Prostate gland (tissue), 2 donors: ENCODE measurements around the gene LRRC8B.

ENCODE experiments used
- CTCF ChIP-seq, 4 experiments: fragments of 200-600 bp in 2 of 4; fragments of 450-650 bp in 2 of 4; sonication (generic) in 2 of 4; IDR thresholded peaks; 1 replicate in 3 of 4; 2 replicates in 1 of 4; pipeline ENCODE4 v1.5.1; 2016 to 2019; ENCODE audit warnings: antibody characterized with exemption in 4 of 4, mild to moderate bottlenecking in 2 of 4, moderate library complexity in 2 of 4
- POLR2A ChIP-seq: fragments of 450-650 bp; IDR thresholded peaks from one replicate; pipeline ENCODE4 v1.6.1; 2016; ENCODE audit warnings: antibody characterized with exemption, mild to moderate bottlenecking
- POLR2AphosphoS5 ChIP-seq: sonication (generic); formaldehyde crosslinking; IDR thresholded peaks from one replicate; pipeline ENCODE4 v1.6.1; 2017; ENCODE audit warnings: antibody characterized with exemption

- no peak for TF ChIP-seq POLR2A
- TF ChIP-seq CTCF (IDR thresholded peaks at IDR 0.05), result no peak
- TF ChIP-seq POLR2AphosphoS5, result no peak
Measured at GRCh38 chr1:89563957-89564604, 39.5 kb downstream of the LRRC8B start.
